NCI-H524 treated with DMSO at 0.1 percent for 48 hours (cell line): ENCODE measurements around the gene LOXL1.
A peak's percentile ranks its signal among the peaks of the same experiment; 100 is the strongest.
"Not testable (repeated sequence)": the region's sequence is repeated elsewhere in the genome, so short reads cannot be mapped to it uniquely, and the experiment has no call there.

ENCODE experiments used
- DNase-seq: peaks from one replicate; lab custom pipeline; 2025; lab: John Stamatoyannopoulos, UW

Gene LOXL1

DNA sequence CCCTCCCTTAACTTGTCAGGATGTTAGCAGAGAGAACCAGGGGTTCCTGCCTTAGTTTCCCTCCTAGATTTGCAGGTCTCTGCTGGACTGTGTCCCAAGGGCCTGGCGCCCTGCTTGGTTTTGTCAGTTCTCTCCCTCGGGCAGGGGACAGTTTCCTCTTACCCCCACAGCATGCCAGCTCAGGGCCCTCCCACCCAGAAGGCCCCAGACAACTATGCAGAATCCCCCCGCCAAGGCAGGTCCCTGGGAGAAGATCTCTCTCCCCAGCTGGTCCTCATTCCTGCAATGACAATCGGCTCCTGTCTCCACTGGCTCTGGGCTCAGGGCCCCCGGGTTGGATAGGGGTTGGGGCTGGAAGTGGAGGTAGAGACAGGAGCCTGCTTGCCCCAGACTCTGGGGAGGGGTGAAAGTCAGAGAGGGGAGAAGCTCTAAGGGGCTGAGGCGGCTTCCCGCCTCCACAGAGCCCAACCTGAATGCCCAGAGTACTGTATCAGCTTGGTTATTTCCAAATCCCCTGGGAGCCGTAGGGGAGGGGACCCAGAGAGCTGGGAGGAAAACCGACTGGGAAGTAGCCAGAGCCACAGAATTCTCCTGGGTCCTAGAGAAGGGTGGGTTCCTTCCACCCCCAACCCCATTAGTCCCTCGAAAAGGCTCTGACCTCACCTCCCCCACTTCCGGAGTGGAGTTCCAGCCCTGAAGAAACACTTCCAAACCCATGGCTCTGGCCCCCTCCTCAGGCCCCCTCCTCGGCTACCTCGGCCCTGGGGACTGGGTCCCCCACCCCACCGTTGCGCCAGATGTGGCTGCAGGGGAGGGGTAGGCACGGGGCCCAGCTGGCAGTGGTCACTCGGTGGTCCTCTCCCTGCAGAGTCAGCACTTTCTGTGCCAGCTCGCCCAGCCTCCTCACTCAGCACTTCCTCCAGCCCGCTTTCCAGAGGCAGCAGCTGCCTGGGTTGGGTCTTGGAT is 3.8 kb upstream of the LOXL1 start:
- DNase-seq, result peak; percentile 53

DNA sequence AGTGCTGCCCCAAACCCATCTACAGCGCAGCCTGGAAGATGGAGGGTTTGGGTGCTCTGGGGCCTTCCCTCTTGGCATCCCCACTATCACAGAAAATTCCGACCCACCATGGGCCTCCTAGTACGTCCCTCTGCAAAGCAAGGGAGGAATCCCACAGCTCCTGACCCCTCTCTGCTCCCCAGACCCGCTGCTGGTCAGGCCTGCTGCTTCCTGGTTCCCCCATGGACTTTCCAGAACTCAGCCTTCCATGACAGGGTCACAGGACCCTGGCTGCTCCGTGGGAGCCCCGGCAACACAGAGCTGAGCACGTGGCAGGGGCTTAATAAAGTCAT is 3.1 kb upstream of the LOXL1 start:
- DNase-seq, result no peak

DNA sequence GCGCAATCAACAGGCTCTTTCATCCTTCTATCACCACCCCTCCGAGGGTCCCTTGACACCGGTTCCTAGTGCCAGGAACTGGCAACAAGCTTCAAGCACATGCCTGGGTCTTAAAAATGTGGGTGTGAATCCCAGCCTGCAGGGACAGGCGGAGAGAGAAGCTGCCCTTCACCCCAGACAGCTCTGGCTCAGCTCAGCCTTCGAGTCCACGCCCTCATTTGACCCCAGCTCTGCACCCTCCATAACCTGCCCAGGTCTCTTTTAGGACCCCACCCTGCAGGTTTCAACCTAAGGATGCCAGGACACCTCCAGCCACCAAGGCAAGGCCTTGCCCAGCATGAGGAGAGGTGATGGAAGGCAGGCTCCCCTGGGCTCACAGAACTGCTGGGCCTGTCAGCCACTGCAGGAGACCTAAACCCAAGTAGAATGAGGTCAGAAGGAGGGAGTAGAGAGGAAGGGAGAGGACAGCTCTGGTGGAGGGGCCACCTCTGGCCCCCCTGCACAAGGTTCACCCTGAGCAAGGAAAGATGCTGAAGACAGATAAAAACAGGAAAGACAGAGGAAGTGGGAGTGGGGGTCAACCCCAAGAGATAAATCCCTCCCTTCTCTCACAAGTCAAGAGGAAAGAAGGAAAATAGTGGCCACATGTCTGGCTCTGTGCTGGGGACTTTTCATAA is 2.6 kb upstream of the LOXL1 start:
- DNase-seq, result no peak

DNA sequence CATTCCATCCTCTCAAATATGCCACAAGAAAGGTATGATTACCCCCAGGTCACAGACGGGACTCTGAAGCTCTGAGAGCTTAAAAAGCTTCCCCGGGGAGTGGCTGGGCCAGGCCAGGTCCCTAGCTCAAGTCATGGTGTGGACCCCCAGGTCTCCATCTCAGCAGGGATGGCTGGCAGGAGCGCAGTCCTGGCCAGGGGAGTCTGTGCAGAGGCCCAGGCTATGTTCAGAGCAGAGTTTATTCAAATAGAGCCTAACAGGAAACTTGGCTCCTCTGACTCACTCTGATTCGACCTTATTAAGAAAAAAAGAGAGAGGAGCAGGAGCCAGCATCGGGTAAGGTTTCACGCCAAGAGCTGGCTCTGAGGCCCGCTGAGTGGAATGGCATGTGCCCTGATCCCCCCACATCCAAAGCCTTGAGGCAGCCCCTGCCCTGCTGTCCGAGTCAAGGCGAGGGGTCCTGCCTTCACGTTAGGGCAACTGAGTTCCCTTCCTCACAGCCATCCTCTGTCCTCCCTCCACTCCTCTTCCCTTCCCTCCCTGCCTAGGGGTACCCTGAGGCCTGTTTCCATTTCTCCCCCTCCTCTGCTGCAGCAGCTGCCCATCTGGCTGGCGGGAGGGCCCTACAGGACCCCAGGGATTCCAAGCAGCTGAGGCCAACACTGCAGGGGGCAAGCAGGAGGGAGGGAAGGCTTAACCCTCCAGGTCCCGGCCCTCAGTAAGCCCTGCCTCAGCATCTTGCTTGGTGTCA is 1.9 kb upstream of the LOXL1 start:
- peak; percentile 88 for DNase-seq

DNA sequence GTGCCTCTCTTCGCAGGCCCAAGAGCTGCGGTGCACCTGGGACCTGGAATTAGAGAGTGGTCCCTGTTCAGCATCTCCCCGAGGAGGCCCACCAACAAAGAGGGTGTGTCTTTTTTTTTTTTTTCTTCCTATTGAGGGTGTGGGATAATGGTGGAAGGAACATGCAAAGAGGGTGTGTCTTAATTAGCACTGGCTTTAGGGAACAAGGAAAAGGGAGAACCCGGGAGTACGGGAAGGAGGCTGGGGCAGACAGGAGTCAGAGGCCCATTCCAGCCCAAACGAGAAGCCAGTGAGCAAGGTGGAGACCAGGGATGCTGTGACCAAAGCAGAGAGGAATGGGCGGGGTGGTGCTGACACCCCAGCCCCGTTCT is 429 bp upstream of the LOXL1 start:
- no peak for DNase-seq

DNA sequence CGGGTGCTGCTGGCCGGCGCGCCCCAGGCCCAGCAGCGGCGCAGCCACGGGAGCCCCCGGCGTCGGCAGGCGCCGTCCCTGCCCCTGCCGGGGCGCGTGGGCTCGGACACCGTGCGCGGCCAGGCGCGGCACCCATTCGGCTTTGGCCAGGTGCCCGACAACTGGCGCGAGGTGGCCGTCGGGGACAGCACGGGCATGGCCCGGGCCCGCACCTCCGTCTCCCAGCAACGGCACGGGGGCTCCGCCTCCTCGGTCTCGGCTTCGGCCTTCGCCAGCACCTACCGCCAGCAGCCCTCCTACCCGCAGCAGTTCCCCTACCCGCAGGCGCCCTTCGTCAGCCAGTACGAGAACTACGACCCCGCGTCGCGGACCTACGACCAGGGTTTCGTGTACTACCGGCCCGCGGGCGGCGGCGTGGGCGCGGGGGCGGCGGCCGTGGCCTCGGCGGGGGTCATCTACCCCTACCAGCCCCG is 777 bp downstream of the LOXL1 start:
- DNase-seq, result no peak

DNA sequence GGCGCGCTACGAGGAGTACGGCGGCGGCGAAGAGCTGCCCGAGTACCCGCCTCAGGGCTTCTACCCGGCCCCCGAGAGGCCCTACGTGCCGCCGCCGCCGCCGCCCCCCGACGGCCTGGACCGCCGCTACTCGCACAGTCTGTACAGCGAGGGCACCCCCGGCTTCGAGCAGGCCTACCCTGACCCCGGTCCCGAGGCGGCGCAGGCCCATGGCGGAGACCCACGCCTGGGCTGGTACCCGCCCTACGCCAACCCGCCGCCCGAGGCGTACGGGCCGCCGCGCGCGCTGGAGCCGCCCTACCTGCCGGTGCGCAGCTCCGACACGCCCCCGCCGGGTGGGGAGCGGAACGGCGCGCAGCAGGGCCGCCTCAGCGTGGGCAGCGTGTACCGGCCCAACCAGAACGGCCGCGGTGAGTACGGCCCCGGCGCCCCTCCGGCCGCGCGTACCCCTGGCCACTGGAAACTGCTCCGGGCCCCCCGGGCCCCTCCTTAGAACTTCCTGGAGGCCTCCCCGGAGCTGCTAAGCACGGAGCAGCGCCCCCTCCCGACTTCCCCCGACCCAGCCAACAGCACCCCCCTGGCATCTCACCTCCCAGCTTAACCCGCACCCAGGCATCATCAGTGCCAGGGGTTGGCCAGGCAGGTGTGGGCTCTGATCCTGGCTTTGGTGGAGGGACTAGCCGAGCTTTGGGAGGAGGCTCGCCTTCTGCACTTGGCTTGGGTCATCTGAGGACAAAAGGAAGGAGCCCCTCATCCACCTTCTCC is 1.4 kb downstream of the LOXL1 start:
- DNase-seq, result no peak

DNA sequence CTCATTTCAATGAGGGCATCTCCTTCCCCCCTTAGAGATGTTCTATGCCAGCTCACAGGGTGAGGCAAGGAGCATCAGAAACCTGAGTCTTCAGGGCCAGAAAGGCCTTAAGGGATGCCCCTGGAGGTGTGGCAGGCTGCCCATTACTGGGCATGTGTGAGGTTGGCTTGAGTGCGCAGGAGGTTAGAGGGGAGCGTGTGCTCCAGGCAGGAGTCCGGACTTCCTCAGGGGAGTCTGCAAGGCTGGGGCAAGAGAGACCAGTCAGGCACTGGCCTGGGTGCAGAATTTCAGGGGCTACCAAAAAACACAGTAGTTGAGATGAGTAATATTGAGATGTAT is 1.9 kb downstream of the LOXL1 start:
- DNase-seq, result no peak

DNA sequence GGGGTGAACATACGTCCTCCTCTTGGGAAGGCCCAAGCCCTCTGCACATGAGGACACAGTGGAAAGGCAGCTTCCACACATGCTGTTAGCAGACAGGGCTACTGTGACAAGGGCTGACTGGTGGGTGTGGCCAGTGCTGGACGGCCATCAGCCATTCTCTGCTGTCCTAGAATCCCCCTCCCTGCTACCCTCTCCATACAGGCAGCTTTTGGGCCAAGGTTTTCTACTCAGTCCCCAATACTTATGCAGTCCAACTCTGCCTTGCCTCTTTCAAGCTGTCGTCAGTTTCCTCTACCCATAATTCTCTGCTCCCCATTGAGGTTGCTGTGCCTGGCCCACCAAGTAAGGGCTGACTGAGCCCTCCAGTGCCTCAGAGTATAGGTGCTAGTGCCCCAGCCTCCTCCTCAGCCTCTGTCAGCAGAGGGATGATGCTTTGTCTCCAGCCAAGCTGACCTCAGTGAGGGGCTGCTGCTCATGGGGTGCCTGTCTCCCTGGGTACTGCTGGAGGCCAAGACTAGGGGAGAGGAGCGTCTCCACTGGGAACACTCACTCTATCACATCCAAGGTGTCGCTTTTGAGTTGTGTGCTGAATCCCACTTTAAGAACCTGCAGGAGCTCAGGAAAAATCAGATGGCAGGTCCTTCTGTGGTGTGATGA is 2.8 kb downstream of the LOXL1 start:
- no peak for DNase-seq

DNA sequence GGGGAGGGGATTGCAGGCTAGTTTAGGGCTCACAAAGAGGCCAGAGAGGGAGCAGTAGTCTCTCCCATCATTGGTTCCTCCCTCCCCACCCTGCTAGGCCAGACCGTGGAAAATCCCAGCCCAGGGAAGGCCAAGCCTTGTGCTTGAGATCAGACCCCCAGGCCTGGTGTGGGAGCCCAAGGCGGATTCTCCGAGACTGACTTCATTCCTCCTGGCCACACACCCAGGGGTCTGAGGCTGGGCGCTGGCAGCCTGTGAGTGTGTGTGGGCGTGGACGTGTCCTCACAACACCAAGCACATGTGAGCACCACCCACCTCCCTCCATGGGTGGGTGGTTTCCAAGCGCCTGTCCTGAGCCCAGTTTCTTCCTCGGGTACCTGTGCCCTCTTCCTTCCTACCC is 4.1 kb downstream of the LOXL1 start:
- DNase-seq, result no peak

DNA sequence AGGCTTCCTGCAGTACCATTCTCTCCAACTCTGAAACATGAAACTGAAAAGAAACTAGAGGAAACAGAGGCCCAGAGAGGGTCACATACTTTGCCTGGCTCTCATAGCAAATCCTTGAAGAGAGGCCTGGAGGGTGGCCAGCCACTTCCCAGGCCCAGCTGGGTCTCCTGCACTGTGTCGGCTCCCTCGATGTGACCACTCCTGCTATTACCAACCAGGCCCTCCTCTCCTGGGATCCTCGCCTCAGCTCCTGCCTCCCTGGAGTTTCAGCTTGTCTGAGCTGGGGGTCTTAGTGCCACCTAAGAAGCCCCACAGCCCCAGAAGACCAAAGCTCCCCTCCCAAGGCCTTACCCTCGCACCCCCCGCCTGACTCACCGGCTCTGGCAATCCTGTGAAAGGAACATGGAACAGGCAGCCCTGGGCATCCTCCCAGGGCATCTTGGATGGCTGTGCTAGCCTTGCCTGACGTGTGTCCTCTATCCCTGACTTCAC is 4.6 kb downstream of the LOXL1 start:
- DNase-seq, result no peak

DNA sequence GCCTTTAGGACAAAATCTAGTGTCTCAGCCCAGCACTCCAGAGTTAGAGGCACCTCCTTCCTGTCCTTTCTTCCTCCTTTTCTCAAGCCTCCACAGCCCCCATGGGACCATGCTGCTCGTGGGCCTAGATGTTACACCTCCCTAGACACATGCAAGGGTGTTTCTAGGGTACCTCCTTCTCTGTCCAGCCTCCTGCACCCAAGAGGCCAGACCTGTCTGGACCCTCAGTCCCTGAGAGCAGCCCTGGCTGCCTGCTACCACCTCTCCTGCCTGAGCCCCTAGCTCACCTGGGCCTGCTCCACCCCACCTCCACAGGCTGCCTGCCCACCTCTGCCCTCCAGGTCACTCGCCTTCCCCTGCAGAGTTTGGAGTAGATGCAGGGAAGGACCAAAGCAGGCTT is 5.2 kb downstream of the LOXL1 start:
- no peak for DNase-seq

DNA sequence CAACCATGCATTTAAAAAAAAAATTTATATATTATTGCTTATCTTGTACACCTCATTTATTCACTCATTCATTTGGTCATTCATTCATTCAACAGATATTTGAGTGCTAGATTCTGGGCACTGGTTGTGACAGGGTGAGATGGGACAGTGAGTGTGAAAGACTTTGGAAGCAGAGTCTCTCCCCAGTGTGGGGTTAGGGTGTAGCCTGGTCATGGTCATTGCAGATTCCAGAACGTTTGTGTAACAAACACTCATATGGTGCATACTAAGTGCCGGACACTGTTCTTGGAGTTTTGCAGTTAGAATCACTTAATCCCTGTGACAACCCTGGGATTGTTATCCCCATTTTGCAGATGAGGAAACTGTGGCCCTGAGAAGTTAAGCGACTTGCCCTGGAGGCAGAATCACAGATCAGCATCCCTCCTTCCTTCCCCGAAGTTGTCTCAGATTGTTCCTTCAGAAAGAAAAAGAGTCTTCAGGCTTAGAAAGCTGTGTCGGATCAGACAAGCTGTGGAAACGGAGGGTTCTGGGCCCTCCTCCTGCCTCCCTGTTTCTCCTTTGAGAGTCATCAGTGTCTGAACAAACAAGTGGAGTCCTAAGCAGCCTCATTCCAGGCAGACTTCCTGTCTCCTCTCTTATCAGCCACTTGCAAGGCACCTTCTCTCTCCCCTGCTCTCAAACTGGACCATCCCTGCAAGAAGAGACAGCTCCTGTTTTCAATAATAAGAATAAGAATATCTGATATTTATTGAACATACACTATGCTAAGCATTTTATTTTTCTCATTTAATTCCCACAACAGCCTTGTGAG is 6.3 kb downstream of the LOXL1 start:
- no peak for DNase-seq

DNA sequence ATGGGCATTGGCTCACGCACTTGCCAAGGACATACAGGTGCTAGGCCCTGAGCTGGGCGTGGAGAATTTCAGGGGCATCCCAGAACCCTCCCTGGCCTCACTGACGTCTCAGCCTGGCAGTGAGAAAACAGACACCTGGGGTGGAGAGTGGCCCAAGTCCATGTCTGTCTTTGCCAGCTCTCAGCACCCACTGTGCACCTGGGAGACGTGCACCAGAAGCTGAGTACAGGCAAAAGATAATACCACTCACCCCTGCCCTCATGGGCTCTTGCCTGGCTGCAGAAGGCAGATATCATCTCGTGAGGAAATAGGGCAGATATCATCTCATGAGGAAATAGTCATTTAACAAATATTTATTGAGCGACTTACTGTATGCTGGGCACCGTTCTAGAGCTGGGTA is 8.0 kb downstream of the LOXL1 start:
- DNase-seq, result no peak

DNA sequence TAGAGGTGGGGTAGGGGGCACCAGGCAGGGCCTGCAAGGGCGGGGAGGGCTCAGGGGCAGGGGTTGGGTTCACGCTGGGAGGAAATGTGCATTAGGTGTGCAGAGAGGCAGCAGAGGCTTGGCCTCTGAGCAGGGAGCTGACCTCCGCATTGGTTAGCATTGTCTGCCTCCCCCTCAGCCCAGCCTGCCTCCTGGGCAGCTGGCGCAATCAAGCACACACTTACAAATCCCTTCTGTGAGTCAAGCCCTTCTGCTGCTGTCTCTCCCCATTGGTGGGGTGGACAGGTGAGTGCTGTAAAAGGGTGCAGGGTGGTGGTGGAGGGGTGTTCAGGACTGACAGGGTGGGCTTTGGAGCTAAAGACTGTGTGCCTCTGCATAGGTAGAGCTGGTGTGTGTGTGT is 9.3 kb downstream of the LOXL1 start:
- peak; percentile 29 for DNase-seq

DNA sequence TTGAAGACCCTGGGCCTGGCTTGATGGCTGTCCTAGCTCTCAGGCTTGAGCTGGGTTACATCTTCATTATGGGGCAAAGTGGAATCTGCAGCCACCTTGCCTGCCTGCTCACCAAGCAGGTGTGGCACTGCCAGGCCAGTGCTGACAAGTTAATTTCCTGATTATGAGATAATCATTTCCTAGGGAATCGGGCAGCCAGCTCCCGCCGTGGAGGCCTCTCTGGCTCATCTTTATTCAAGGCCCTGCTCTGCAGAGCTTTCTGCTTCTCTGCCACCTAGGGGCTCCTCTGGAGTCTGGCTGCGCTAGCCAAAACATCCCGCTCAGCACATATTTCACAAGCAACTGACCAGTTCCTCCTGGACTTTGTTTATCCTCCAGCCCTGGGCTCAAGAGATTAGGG is 9.9 kb downstream of the LOXL1 start:
- no peak for DNase-seq

DNA sequence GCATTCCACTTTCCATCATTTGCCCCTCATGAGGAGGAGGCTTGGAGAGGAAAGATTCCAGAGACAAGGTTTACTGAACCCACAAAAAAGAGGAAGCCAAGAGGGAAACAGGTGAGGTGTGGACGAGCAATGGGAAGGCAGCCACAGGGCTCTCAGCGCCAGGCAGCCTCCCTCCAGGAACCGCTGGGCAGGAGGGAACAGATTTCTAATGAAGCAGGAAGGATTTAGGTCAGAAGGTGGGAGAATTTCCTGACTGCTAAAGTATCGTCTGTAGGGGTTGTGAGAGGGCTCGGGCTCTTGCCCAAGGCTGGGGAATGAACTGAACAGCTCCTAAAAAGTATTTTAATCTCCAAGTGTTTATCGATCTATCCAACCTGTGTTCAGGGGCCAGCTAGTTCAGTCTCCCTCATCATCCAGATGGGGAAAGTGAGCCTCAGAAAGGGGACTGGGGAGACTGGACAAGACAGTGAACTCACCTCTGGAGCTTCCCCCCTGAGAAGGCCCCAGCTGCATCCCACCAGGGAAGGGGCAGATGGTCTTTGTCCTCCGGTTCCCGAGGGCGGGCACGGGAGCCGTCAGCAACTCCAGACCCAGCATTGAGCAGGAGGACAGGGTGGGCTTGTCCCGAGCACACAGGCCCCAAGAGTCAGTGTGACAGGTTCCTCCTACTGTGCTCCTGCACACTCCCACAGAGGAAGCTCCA is 10.5 kb downstream of the LOXL1 start:
- DNase-seq, result no peak

DNA sequence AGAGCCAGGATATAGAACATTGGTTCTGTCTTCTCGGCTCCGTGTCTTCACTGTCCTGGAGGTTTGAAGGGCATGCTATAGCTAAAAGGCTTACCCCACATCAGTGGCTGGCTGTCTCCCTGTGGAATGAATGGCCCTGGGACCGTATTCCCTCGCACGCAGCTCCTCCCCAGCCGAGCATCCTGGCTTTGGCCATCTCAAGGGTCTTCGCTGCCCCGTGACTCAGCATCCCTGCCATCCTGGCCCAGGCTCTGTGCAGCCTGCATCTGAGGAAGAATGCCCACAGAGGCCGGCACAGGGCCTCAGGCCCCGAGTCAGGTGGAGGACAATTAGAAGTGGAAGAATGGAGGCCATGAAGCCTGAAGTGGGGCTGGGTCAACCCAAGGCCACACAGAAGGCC is 11.0 kb downstream of the LOXL1 start:
- no peak for DNase-seq

DNA sequence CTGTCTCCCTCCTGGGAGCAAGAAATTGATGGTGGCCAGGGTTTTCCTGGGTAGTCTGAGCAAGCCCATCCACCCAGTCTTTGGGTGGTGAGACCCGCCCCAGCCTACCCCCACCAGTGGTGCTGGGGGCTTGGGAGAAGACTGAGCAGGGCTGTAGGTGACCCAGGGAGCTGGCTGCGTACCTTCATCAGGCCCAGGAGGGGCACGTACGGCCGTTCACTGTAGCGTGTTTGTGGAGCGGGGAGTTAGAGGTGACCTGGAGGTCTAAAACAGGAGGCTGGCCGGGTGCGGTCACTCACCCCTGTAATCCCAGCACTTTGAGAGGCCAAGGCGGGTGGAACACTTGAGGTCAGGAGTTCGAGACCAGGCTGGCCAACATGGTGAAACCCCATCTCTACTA is 11.5 kb downstream of the LOXL1 start:
- DNase-seq, result no peak

DNA sequence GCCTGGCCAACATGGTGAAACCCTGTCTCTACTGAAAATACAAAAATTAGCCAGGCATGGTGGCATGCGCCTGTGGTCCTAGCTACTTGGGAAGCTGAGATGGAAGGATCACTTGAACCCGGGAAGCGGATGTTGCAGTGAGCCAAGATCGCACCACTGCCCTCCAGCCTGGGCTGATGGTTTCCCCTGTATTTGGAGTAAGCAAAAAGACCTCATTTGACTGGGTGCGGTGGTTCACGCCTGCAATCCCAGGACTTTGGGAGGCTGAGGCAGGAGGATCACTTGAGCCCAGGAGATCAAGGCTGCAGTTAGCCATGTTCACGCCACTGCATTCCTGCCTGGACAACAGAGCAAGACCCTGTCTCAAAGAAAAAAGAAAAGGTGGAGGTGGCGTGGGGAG is 12.3 kb downstream of the LOXL1 start:
- not testable (repeated sequence) for DNase-seq
